Urothelium cell line (cell line): ENCODE data around the gene PRDX3.
"Not testable (repeated sequence)": the region's sequence is repeated elsewhere in the genome, so short reads cannot be mapped to it uniquely, and the experiment has no call there.

Source experiments
- DNase-seq: peaks from one replicate; pipeline ENCODE4 v3.0.0; 2011; ENCODE audit warnings: low spot score, mixed read lengths
- FAIRE-seq: peaks from 2 replicates; lab custom pipeline; 2011; peaks lifted over from hg19 to GRCh38; lab: Jason Lieb, UNC

The PRDX3 gene

GRCh38 chr10:119206603-119207365 lies 28.2 kb upstream of the PRDX3 start:
- no peak for FAIRE-seq
- DNase-seq, result peak; percentile 76

- FAIRE-seq (no peak), DNase-seq (peak; percentile 51)
Observed at GRCh38 chr10:119205894-119206602, 27.4 kb upstream of the PRDX3 start.

GRCh38 chr10:119203006-119203405 lies 24.4 kb upstream of the PRDX3 start:
- FAIRE-seq (no peak), DNase-seq (no peak)

DNA sequence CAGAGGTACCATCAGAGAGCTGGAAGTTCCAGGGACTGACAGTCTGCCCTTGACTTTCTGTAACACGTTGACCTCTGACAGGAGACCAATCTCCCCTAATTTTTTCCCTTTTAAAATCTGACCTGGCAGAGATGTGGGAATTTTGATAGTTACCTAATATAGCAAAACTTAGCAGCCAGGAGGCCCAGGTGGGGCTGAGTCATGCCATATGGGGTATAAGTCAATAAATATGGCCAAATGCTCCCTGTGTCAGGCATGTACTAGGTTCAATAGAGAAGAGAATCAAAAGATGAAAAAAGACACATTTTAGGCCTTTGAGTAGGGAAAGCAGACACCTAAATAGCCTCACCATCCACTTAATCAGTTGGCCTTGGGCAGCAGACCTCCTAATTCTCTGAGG lies 22.6 kb upstream of the PRDX3 start:
- no peak for DNase-seq
- no peak for FAIRE-seq

- DNase-seq (peak; percentile 63), FAIRE-seq (no peak)
Observed at GRCh38 chr10:119199231-119199992, 20.8 kb upstream of the PRDX3 start.

DNA sequence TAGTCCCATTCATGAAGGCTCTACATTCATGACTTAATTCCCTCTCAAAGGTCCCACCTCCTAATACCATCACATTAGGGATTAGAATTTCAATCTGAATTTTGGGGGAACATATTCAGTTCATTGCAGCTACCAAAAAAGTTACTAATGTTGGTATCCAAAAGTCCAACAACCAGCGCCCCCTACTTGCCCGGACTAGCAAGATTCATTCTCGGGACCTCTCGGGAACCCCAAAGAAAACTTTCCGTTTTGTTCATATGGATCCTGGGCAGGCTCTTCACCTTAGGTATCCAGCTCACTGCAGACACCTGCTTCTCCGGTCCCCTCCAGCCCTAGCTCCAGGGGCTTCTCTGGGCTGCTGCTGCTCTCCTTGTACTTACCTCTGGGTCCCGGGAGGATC lies 19.8 kb upstream of the PRDX3 start:
- DNase-seq, result no peak
- FAIRE-seq, result no peak

DNA sequence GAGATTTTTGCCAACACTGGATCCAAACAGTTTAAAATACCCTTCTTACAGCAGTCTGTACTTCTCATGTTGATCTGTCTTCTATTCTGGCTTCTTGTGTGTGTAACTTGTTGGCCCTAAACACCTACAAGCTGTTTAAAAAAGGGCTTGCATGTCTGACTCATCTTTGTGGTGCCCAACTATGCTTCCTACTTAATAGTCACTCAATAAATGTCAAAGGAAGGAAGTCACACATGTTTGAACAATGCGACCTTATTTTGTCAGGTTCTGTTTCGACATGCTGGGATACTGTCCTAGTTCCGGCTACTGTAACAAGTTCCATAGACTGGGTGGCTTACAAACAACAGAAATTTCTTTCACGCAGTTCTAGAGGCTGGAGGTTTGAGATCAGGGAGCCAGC lies 19.3 kb upstream of the PRDX3 start:
- no peak for FAIRE-seq

GRCh38 chr10:119191881-119192280 lies 13.3 kb upstream of the PRDX3 start:
- DNase-seq, result peak; percentile 74
- no peak for FAIRE-seq

More for the DNA sequence above, 19.3 kb upstream of the PRDX3 start:
- peak; percentile 33 for DNase-seq

GRCh38 chr10:119190954-119191785 lies 12.6 kb upstream of the PRDX3 start:
- FAIRE-seq (no peak), DNase-seq (no peak)

DNA sequence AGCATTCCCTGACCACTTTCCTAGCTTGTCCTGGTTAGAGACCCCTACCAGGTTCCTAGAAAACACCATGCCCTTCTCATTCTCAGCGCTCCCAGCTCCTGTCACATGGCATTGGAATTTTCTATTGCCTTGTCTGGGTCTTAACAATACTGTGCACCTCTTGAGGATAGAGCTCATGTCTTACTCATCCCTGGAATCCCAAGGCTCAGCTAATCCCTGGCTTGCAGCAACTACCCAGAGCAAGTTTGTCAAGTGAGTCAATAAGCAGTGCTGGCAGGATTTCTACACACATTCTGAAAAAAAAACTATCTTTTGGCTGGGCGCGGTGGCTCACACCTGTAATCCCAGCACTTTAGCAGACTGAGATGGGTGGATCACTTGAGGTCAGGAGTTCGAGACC lies 11.7 kb upstream of the PRDX3 start:
- DNase-seq (peak; percentile 82), FAIRE-seq (no peak)

GRCh38 chr10:119189811-119190282 lies 11.2 kb upstream of the PRDX3 start:
- FAIRE-seq (no peak), DNase-seq (no peak)

DNA sequence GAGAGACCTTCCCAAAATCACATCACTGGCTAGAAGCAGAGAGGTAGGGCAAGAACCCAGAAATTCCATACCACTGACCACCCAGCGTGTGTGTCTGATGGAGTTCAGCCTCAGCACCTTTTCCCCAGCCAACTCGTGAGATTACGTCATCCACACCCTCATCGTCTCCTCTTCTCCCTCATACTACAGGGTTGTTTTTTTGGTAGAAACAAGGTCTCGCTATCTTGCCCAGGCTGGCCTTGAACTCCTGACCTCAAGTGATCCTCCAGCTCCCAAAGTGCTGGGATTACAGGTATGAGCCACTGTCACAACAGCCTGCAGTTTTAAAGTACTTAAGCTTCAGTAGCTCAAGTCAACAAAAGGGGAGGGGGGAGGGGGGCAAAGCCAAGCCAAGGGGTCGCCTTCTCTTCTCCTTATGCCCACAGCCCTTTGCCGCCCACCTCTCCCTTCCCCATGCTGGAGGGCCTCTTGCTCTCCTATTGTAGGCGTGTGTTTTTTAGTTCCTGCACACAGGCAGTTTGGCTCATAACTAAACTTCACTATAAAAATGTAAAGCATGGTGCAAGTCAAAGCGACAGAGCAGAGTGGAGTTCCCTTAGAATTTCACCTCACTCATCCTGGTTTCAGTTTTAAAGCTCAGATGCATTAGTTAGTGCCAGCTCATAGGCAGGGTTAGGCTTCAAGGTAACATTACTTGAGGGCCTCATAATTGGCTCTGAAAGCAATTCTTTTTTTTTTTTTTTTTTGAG lies 5.2 kb upstream of the PRDX3 start:
- FAIRE-seq (no peak), DNase-seq (no peak)

- not testable (repeated sequence) for FAIRE-seq, DNase-seq
Observed at GRCh38 chr10:119180850-119181400, 2.3 kb upstream of the PRDX3 start.

DNA sequence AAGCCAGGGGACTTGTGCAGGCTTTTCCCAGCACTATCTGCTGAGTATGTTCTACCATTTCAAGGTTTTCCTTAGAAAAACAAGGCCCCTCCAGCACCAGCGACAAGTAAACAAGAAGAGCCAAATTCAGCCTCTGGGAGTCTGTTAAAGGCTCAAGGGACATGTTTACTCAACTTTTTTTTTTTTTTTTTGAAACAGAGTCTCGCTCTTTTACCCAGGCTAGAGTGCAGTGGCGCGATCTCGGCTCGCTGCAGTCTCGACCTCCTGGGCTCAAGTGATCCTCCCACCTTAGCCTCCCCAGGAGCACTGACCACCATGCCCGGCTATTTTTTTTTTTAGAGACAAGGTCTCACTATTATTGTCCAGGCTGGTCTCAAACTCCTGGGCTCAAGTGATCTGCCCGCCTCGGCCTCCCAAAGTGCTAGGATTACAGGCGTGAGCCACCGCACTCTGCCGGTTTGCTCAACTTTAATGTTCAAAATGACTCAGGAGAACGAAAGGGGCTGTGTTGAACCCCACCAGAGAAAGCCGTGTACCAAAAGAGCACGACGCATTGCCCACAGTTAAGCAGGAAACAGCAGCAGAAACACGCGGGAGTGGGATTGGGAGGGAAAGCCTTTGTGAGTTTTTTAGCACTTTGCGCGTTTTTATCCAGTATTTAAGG lies 772 bp downstream of the PRDX3 start:
- no peak for DNase-seq
- no peak for FAIRE-seq

- FAIRE-seq (no peak), DNase-seq (no peak)
Observed at GRCh38 chr10:119176166-119176565, 2.4 kb downstream of the PRDX3 start.

- FAIRE-seq (no peak), DNase-seq (no peak)
Observed at GRCh38 chr10:119174109-119174508, 4.5 kb downstream of the PRDX3 start.

DNA sequence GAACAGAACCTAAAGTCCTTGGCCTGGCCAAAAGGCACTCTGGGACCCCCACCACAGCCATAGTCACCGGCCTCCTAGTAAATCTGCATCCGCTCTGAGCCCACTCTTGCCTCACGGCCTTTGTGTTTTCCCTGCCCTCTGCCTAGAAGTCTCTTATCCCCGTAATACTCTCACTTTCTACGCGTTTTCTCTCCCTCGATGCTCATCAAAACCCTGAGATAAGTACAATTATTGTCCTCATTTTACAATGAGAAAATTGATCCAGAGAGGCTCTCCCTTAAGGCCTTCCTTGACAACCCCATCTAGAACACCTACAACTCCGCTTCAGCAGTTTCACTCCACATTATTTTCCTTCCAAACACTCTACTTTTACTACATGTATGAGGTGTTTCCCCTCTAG lies 11.6 kb downstream of the PRDX3 start:
- DNase-seq, result no peak
- FAIRE-seq, result no peak

- no peak for DNase-seq
- no peak for FAIRE-seq
Observed at GRCh38 chr10:119166564-119166963, 12.0 kb downstream of the PRDX3 start.

DNA sequence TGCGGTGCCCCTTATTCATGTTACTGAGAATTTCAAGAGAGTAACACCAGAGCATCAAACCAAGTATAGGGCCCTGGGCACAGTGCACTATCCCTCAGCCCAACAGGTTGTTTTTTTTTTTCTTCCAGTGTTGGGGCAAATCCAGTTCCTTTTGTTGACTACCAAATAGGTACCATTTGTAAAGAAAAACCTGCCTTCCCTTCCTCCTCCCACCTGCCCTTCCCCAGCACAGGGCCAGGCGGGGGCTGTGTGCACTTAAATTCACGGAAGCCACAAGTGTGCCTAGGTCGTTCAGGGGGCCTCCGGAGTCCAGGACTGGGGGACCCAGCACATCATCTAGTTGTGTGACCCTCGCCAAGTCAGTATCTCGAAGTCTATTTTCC lies 12.5 kb downstream of the PRDX3 start:
- FAIRE-seq, result no peak
- no peak for DNase-seq
